GM19328 (cell line): ENCODE data around the gene ATF6.
"Not testable (repeated sequence)": the region's sequence is repeated elsewhere in the genome, so short reads cannot be mapped to it uniquely, and the experiment has no call there.

Experiments used
- ATAC-seq: cut with Tn5 transposase; IDR thresholded peaks from one replicate; pipeline ENCODE4 v1.9.1; 2021; ENCODE audit warnings: mild to moderate bottlenecking, moderate library complexity; ENCODE audit not compliant: unreplicated experiment

The ATF6 gene

GRCh38 chr1:161826478-161826877, 60.4 kb downstream of the ATF6 start:
- ATAC-seq = no peak

- ATAC-seq = no peak
Observed at GRCh38 chr1:161827786-161828185, 61.7 kb downstream of the ATF6 start.

GRCh38 chr1:161832299-161832907, 66.3 kb downstream of the ATF6 start:
- ATAC-seq = not testable (repeated sequence)

- ATAC-seq = no peak
Observed at GRCh38 chr1:161834967-161835550, 68.9 kb downstream of the ATF6 start.

- ATAC-seq = no peak
Observed at GRCh38 chr1:161836018-161836417, 69.9 kb downstream of the ATF6 start.

GRCh38 chr1:161838362-161838761, 72.2 kb downstream of the ATF6 start:
- no peak for ATAC-seq

GRCh38 chr1:161838885-161839284, 72.8 kb downstream of the ATF6 start:
- no peak for ATAC-seq

- ATAC-seq = no peak
Observed at GRCh38 chr1:161839591-161839990, 73.5 kb downstream of the ATF6 start.

GRCh38 chr1:161840363-161840762, 74.2 kb downstream of the ATF6 start:
- no peak for ATAC-seq

- ATAC-seq = no peak
Observed at GRCh38 chr1:161843156-161843555, 77.0 kb downstream of the ATF6 start.

- ATAC-seq = no peak
Observed at GRCh38 chr1:161844696-161845095, 78.6 kb downstream of the ATF6 start.

- ATAC-seq = no peak
Observed at GRCh38 chr1:161848676-161849075, 82.6 kb downstream of the ATF6 start.

- no peak for ATAC-seq
Observed at GRCh38 chr1:161849518-161849917, 83.4 kb downstream of the ATF6 start.

GRCh38 chr1:161855260-161855659, 89.1 kb downstream of the ATF6 start:
- ATAC-seq = no peak

- ATAC-seq = no peak
Observed at GRCh38 chr1:161858271-161858670, 92.2 kb downstream of the ATF6 start.

GRCh38 chr1:161863549-161863948, 97.4 kb downstream of the ATF6 start:
- no peak for ATAC-seq

GRCh38 chr1:161864577-161864976, 98.5 kb downstream of the ATF6 start:
- no peak for ATAC-seq

- no peak for ATAC-seq
Observed at GRCh38 chr1:161866241-161866640, 100.1 kb downstream of the ATF6 start.

- no peak for ATAC-seq
Observed at GRCh38 chr1:161868832-161869231, 102.7 kb downstream of the ATF6 start.

GRCh38 chr1:161869291-161869690, 103.2 kb downstream of the ATF6 start:
- ATAC-seq = no peak

GRCh38 chr1:161872506-161872905, 106.4 kb downstream of the ATF6 start:
- ATAC-seq = no peak

- ATAC-seq = no peak
Observed at GRCh38 chr1:161879261-161879660, 113.1 kb downstream of the ATF6 start.

GRCh38 chr1:161884475-161884874, 118.4 kb downstream of the ATF6 start:
- no peak for ATAC-seq
